ENCODE results near the gene STX3. TPM values are rescaled to one million over a fixed set of nuclear protein-coding genes. Genes with fewer than 3 reads are reported as not detected.
A peak's percentile ranks its signal among the peaks of the same experiment; 100 is the strongest.

Gene STX3
- polyA plus RNA-seq, 2 of the 4 experiments (the other 2 are of a cell fraction) = 15.2 to 15.4 TPM

DNA sequence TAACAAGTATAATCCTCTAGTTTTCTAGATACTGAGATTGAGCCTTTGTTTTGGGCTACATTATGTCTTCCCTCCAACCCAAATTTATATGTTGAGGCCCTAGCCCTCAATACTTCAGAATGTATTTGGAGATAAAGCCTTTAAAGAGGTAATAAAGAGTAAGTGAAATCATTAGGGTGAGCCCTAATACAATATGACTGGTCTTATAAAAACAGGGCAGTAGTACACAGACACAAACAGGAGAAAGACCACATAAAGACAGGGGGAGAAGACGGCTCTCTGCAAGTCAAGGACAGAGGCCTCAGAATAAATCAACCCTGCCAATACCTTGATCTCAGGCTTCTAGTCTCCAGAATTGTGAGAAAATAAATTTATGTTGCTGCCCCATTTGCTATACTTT is 47.8 kb upstream of the STX3 start:
- peak in 1 of 2 experiments; percentile 6 for DNase-seq (ENCODE audit: low read depth in 1 of 2, low spot score in 1 of 2)
- peak overlapping the region; percentile 71 to 80 for H3K27ac ChIP-seq
- WGBS (ENCODE audit: missing lambda C conversion rate) = 26% methylated on average over 1 of the region's 1 CpG
- no peak overlapping the region for H3K4me3 ChIP-seq
- peak; percentile 61 to 64 for ATAC-seq
- H3K4me1 ChIP-seq = peaks cover 41% of the 10 kb centered on the region
- peak overlapping the region; percentile 61 for H3K4me2 ChIP-seq
- ChIA-PET CTCF (interaction anchor here (0.9 to 2.1 kb wide), 3 partner anchors 15 to 94 kb away, joined by 3 to 7 read pairs (median 3); partner anchors contain the start of gene STX3), POLR2A (no interaction called here)
- FAIRE-seq = no peak
- no peaks in the 10 kb centered on the region for H3K9me3 ChIP-seq
- TF ChIP-seq CHD4 (IDR thresholded peaks at IDR 0.05; ENCODE audit: borderline replicate concordance) (no peak), CHD2 (IDR thresholded peaks at IDR 0.05; ENCODE audit: low read length, partially characterized antibody) (no peak), HES2 (IDR thresholded peaks at IDR 0.05) (no peak), ATOH8 (CRISPR knock-in tag; IDR thresholded peaks at IDR 0.05; ENCODE audit: low read depth) (no peak), MAZ (IDR thresholded peaks at IDR 0.05; ENCODE audit: borderline replicate concordance, low read depth, low read length) (no peak), ZSCAN20 (CRISPR knock-in tag; IDR thresholded peaks at IDR 0.05) (no peak), POLR2AphosphoS2 (conservative IDR thresholded peaks at IDR 0.05; ENCODE audit: low read length) (no peak), CBX8 (IDR thresholded peaks at IDR 0.05) (no peak), HDAC2 (IDR thresholded peaks at IDR 0.05) (no peak), RAD21 (conservative IDR thresholded peaks at IDR 0.05 in 1 of 2, IDR thresholded peaks at IDR 0.05 in 1 of 2) (no peak)
- TF ChIP-seq, protein P1, sequence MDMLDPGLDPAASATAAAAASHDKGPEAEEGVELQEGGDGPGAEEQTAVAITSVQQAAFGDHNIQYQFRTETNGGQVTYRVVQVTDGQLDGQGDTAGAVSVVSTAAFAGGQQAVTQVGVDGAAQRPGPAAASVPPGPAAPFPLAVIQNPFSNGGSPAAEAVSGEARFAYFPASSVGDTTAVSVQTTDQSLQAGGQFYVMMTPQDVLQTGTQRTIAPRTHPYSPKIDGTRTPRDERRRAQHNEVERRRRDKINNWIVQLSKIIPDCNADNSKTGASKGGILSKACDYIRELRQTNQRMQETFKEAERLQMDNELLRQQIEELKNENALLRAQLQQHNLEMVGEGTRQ (IDR thresholded peaks at IDR 0.05) = no peak

DNA sequence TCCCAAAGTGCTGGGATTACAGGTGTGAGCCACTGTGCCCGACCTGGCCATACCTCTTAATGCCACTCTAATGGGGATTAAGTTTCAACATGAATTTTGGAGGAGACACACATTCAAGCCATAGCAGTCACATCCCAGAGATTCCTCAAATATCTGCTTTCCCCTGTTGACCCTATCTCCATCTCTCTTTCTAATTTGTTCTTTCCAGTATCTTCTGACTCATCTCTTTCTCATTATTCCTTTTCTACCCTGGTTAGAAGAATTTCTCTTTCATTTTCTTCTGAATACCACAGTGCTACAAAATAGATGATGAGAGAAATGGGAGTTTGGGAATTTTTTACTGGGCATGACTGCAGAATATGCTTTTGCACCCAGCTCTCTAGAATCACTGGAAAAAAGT is 46.6 kb upstream of the STX3 start:
- no peak overlapping the region for H3K4me2 ChIP-seq
- H3K27ac ChIP-seq = peak overlapping the region; percentile 71 to 80; a peak in 4 of 6 replicates
- CTCF ChIA-PET = interaction anchor here (2.1 kb wide), 1 partner anchor 46 kb away, joined by 7 read pairs; the partner anchor contains the start of gene STX3

DNA sequence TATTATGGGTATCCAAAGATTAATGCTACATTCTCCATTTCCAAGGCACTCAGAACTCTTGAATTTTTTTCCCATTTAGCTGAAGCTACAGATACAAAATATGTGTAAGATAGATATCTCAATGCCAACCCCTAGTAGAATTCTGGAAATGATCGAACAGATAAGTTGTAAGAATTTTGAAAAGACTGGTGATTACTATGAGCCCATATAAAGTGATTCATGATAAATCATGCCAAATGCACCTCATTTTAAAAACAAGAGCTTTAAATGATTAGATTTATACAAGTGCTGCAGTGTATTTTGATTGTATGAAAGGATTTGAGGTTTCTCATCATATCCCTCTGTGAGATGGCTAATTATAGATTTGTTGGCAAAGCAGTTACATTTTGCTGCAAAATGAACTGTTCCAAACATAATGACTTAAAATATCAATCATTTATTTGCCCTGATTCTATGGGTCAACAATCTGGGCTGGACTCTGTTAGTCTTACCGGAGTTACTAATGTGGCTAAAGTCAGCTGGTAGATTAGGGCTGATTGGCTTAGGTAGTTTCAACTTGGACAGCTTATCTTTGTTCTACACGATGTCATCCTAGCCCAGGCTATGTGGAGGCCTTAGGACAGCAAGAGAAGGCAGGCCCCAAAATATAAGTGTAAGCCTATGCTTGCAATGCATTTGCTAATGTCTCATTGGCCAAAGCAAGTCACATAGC is 44.9 kb upstream of the STX3 start:
- Histone ChIP-seq H3K4me3 (no peak overlapping the region), H3K4me1 (peaks cover 30% of the 10 kb centered on the region), H3K9me3 (no peaks in the 10 kb centered on the region), H3K4me2 (no peak overlapping the region), H3K27ac (0 out of 6 replicates have a peak overlapping the region, but pooled peaks of 1 of the 2 experiments have one; percentile 19)
- CTCF ChIA-PET = interaction anchor here (1.1 kb wide), 2 partner anchors 44 to 66 kb away, joined by 3 read pairs; no protein-coding TSS in a partner anchor
- DNase-seq (ENCODE audit: low read depth in 1 of 2, low spot score in 1 of 2) (no peak), ATAC-seq (no peak), FAIRE-seq (no peak)
- WGBS (ENCODE audit: missing lambda C conversion rate) = 30% methylated on average over 3 of the region's 3 CpGs
- POLR2A ChIA-PET = no interaction called here
- TF ChIP-seq ATOH8 (CRISPR knock-in tag; IDR thresholded peaks at IDR 0.05; ENCODE audit: low read depth) = no peak
- TF ChIP-seq JUN (IDR thresholded peaks at IDR 0.05) = no peak
- no peak for TF ChIP-seq RCOR1 (IDR thresholded peaks at IDR 0.05; ENCODE audit: low read depth, low read length)
- no peak for TF ChIP-seq REST (IDR thresholded peaks at IDR 0.05)
- no peak for TF ChIP-seq RAD21 (conservative IDR thresholded peaks at IDR 0.05 in 1 of 2, IDR thresholded peaks at IDR 0.05 in 1 of 2)
- no peak for TF ChIP-seq ZNF302 (CRISPR knock-in tag; IDR thresholded peaks at IDR 0.05)
- TF ChIP-seq RFX5 (IDR thresholded peaks at IDR 0.05) = no peak
- no peak for TF ChIP-seq HES2 (IDR thresholded peaks at IDR 0.05)
- TF ChIP-seq POLR2A (IDR thresholded peaks at IDR 0.05; ENCODE audit: low read length) = no peak
- no peak for TF ChIP-seq FOSB (CRISPR knock-in tag; IDR thresholded peaks at IDR 0.05)
- no peak for TF ChIP-seq ESRRA (IDR thresholded peaks at IDR 0.05; ENCODE audit: borderline replicate concordance, low read length)

More for the DNA sequence above, 46.6 kb upstream of the STX3 start:
- no peak for FAIRE-seq
- POLR2A ChIA-PET = no interaction called here
- DNase-seq (ENCODE audit: low read depth in 1 of 2, low spot score in 1 of 2) = no peak
- no peak overlapping the region for H3K4me3 ChIP-seq
- WGBS (ENCODE audit: missing lambda C conversion rate) = 15% methylated on average over 1 of the region's 1 CpG
- H3K9me3 ChIP-seq = no peaks in the 10 kb centered on the region
- H3K4me1 ChIP-seq = peaks cover 30% of the 10 kb centered on the region
- no peak for ATAC-seq
- TF ChIP-seq ATOH8 (CRISPR knock-in tag; IDR thresholded peaks at IDR 0.05; ENCODE audit: low read depth) (no peak), PHF8 (IDR thresholded peaks at IDR 0.05; ENCODE audit: borderline replicate concordance, low read depth) (no peak)
- TF ChIP-seq, protein P2, sequence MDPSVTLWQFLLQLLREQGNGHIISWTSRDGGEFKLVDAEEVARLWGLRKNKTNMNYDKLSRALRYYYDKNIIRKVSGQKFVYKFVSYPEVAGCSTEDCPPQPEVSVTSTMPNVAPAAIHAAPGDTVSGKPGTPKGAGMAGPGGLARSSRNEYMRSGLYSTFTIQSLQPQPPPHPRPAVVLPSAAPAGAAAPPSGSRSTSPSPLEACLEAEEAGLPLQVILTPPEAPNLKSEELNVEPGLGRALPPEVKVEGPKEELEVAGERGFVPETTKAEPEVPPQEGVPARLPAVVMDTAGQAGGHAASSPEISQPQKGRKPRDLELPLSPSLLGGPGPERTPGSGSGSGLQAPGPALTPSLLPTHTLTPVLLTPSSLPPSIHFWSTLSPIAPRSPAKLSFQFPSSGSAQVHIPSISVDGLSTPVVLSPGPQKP (IDR thresholded peaks at IDR 0.05; ENCODE audit: low read depth, low read length) = no peak

Data from A549 (cell line).